ELR (cell line): Measurements from ENCODE around the gene ACOT2.
"Not testable (repeated sequence)": the region's sequence is repeated elsewhere in the genome, so short reads cannot be mapped to it uniquely, and the experiment has no call there.

Experiments
- DNase-seq: peaks from one replicate; pipeline ENCODE4 v3.0.0-alpha.2; 2015; ENCODE audit warnings: low read depth

Gene ACOT2

DNA sequence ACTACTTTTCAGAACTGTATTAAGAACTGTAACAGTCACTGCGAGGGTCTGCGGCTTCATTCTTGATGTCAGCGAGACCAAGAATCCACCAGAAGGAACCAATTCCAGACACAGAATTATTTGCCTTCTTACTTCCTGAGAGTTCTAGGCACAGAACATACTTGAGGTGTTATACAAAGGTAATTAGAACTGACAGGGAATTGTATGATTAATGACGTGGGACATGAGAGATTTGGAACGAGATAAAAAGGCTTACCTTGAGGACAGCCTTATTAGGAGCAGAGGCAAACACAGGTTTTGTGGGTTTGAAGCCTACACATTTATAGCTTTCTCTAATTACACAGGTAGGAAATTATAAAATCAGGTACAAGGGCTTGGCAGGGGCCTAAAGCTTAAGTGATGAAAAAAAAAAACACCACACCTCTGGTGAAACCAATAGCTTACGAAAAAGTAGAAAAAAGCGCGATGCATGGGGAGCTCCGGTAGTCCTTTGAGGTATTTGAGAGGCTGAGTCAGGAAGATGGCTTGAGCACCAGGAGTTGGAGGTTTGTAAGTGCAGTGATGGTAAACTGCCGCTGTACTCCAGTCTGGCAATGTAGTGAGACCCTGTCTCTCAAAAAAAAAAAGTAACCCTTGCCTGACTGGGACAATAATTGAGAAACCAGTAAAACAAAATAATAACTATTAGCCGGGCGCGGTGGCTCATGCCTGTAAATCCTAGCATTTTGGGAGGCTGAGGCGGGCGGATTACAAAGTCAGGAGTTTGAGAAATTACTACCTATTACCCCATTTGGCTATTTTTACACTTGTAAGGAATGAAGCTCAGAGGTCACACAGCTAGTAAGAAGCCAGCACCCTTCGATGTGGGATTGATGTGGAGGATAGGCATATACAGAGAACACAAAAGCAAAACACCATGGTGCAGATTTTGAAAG lies 795 bp upstream of the ACOT2 start:
- DNase-seq: peak; percentile 47

DNA sequence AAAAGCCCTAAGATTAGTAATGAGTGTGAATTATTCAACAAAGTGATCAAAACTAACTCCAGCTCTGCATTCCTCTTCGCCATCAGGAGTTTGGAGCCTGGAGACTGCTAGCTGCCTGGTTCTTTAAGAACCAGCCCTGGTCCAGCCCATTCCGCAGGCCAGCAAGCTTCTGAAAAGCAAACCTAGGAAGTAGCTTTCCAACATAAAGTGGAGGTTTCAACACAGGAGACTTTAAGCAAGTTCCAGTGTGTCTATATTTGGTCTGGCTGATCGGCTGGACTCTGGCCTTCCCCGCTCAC lies 178 bp upstream of the ACOT2 start:
- not testable (repeated sequence) for DNase-seq

DNA sequence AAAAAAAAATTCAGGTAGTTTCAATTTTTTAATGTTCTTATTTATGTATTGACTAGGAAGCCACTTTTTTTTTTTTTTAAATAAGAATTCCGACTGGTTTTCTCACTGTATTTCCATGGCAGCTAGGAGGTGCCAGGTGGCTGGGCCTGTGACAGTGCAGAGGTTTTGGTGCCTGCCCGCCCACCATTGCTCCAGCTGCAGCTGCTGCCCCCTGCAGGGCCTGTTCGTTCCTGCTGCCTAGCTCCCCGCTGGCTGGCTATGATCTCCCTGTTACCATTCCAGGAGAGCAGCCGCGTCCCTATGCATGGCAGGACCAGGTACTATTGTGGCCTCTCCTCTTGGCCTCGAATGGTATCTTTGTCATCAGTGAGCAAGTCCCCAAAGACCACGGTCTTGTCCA lies 1.9 kb downstream of the ACOT2 start:
- peak; percentile 57 for DNase-seq

DNA sequence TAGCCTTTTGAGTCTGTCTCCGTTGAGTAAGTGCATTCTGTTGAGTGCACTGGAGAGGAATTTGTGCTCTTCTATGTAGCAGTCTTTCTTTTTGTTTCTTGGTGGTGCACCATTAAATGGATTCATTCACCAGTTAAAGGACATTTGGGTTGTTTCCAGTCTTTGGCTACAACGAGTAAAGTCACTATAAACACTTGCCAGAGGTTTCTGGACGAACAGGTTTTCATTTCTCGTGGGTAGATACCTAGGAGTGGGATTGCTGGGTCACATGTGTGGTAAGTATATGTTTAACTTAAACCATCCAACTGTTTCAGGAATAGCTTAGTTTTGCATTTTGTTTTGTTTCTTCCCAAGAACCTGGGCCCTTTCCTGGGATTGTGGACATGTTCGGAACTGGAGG lies 4.0 kb downstream of the ACOT2 start:
- DNase-seq: not testable (repeated sequence)

DNA sequence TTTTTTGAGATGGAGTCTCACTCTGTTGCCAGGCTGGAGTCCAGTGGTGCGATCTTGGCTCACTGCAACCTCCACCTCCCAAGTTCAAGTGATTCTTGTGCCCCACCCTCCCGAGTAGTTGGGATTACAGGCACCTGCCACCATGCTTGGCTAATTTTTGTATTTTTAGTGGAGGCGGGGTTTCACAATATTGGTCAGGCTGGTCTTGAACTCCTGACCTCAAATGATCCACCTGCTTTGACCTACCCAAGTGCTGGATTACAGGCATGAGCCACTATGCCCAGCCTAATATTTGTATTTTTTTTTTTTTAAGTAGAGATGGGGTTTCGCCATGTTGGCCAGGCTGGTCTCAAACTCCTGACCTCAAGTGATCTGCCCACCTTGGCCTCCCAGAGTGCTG lies 4.7 kb downstream of the ACOT2 start:
- not testable (repeated sequence) for DNase-seq

DNA sequence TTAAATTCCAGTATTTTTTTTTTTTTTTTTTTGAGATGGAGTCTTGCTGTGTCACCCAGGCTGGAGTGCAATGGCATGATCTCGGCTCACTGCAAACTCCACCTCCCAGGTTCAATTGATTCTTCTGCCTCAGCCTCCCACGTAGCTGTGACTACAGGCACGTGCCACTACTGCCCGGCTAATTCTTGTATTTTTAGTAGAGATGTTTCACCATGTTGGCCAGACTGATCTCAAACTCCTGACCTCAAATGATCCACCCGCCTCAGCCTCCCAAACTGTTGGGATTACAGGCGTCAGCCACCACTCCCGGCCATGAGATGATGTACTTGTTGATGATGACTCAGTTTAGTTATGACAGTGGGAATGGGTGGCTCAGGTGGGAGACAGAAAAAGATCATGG lies 5.2 kb downstream of the ACOT2 start:
- not testable (repeated sequence) for DNase-seq

DNA sequence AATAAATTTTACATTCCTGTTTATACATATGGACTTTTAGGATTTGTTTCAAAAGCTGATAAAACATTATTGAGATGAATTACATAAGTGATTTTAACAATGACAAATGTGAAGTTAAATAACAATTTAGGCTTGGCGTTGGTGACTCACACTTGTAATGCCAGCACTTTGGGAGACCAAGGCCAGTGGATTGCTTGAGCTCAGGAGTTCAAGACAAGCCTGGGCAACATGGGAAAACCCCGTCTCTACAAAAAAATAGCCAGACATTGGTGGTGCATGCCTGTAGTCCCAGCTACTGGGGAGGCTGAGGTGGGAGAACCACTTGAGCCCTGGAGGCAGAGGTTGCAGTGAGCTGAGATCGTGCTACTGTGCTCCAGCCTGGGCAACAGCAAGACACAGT lies 7.4 kb downstream of the ACOT2 start:
- no peak for DNase-seq

DNA sequence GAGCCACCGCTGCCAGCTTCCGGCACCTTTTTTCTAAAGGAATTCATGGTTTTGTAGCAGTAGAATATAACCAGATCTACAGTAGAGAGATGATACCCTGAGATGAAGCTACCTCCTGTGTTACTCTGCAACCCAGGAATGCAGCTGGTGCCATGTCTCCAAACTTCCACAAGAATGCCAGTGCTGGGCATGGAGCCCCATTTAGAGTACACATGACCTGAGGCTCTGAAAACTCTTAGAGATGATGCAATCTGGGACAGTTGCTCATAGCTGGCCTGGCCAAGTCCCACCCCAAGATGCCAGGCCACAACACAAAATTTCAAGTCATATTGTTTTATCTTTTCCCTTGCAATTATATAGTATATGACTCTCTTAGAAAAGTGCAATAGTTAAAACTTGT lies 8.2 kb downstream of the ACOT2 start:
- DNase-seq: not testable (repeated sequence)

DNA sequence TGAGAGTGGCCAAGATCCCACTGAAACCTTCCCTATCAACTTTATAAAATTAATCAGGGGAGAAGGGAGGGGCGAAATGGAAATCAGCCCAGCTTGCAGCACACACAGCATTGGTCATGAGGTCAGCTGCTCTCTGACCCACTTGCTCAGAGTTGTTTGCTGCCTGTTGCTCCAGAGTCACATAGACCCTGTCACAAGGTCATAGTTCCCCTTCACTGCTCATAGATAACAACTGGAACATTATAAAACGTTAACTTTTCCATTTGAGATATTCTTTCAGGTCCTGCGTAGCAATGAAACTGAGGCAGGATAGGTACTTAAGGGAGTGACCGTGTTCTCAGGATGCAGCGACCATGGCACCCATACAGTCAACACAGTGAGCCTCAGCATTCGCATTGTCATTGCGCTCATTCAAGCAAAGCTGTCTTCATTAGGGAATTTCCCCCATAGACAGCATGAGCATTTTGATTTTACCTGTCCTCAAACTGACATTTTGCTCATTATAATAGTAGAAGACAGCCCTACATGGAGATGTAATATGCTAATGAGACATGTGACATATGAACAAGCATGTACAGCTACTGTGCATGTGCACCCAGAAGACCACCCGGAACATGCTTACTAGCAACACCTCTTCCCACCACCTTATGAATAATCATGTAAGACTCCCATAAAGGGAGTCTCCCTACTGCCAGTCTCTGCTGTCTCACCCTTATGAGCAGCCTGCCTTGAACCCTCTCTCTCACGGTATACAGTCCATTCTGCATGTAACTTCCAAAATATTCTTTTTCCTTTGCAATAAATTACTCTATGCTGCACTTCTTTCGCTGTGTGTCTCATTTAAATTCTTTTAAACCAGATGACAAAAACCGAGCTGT lies 13.3 kb downstream of the ACOT2 start:
- DNase-seq: not testable (repeated sequence)

DNA sequence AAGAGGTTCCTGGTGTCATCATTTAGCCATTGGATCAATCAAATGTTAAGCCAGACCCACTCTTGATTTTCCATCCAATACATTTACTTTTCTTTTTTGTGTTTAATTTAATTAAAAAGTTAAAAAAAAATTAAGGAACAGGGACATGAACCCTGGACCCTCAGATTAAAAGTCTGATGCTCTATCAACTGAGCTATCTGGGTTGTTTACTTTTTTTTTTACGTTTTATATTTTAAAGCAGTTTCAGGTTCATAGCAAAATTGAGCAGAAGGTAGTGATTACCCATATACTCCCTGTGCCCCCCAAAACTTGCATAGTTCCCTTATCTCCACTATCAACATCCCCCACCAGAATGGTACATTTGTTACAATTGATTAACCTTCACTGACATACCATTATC lies 19.7 kb downstream of the ACOT2 start:
- no peak for DNase-seq

DNA sequence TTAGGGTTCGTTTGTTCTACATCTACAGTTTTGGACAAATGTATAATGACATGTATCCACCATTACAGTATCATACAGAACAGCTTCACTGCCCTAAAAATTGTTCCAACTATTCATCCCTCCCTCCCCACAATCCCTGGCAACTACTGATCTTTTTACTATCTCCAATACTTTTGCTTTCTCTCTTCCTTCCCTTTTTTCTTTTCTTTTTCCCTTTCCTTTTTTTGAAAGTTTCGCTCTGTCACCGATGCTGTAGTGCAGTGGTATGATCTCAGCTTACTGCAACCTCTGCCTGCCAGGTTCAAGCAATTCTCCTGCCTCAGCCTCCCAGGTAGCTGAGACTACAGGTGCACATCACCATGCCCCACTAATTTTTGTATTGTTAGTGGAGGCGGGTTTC lies 20.1 kb downstream of the ACOT2 start:
- no peak for DNase-seq

DNA sequence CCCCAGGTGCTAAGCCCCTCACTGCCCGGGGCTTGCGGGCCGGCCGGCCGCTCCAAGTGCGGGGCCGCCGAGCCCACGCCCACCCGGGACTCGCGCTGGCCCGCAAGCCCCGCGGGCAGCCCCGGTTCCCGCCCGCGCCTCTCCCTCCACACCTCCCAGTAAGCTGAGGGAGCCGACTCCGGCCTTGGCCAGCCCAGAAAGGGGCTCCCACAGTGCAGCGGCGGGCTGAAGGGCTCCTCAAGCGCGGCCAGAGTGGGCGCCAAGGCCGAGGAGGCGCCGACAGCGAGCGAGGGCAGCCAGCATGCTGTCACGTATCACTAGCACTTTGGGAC lies 21.6 kb downstream of the ACOT2 start:
- DNase-seq: not testable (repeated sequence)

DNA sequence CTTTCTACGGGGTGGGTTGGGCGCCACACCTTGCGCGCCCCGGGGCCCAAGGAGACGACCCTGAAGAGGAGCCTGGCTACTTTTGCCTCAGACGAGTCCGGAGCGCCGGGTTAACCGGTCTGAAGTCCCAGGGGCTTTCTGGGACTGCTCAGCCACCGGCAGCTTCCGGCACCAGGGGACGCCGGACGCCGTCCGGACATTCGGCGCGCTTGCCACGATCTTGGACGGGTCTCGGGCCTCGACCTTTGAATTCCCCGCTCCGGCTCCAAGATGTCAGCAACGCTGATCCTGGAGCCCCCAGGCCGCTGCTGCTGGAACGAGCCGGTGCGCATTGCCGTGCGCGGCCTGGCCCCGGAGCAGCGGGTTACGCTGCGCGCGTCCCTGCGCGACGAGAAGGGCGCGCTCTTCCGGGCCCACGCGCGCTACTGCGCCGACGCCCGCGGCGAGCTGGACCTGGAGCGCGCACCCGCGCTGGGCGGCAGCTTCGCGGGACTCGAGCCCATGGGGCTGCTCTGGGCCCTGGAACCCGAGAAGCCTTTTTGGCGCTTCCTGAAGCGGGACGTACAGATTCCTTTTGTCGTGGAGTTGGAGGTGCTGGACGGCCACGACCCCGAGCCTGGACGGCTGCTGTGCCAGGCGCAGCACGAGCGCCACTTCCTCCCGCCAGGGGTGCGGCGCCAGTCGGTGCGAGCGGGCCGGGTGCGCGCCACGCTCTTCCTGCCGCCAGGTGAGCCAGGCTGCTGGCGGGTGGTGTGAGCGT lies 22.9 kb downstream of the ACOT2 start, which contains the start of gene ACOT4:
Gene ACOT4 (plus strand): TSS at position 184 of the 760 bp plus-strand sequence. CDS start 87 bp downstream, at position 271.
- DNase-seq: no peak

DNA sequence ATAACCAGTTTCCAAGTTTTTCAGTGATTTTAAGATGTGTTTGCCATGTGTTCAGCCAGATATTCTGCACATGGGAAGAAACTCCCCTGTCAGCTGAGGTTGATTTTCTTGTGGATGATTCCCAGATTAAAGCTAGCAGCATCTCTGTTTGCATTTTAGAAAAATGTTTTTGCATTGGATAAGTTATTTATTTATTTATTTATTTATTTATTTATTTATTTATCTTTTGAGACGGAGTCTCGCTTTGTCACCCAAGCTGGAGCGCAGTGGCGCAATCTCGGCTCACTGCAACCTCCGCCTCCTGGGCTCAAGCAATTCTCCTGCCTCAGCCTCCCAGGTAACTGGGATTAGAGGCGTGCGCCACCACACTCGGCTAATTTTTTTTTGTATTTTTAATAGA lies 25.5 kb downstream of the ACOT2 start:
- DNase-seq: no peak

DNA sequence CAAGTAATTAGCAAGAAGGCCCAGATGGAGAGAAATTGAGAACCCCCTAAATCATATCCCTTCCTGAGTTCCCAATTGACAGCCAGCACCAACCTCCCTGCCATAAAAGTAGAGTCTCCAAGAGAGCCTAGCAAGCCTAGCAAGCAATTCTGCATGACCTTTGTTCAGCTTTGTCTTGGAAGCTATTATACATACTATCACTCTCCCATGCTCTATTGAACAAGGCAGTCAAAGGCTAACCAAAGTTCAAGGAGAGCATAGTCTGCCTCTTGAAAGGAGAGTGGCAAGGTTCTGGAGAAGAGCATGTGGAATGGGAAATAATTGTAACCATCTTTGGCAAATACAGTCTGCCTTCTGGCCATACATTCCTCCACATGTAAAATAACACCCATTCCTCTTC lies 30.5 kb downstream of the ACOT2 start:
- DNase-seq: no peak

DNA sequence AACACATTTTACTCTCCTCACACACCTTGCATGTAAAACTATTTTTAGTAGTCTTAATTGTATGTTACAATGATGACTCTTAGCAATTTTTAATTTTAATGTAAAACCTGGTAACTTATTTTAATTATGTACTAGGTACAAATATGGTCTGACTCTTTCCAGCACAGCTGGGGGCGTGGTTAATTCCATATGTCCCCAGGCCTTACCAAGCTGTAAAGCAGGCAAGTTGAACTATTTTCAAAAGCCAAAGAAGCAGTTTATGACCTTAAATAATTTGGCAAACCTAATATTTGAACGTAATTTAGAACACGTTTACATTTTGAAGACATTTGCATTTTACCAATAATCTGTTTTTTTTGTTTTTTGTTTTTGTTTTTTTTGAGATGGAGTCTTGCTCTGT lies 34.0 kb downstream of the ACOT2 start:
- peak; percentile 36 for DNase-seq

DNA sequence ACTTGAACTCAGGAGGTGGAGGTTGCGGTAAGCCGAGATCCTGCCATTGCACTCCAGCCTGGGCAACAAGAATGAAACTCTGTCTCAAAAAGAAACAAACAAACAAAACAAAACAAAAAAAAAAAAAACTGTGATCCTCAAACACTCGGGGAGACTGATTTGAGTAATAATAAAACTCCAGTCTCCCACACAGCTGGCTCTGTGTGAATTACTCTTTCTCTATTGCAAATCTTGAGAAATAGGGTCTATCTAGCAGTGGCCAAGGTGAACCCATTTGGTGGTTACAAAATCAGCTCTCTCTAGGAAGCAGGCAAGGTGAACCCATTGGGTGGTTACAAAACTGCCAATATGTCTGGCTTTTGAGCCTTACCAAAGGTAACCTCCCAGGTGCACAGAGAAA lies 37.3 kb downstream of the ACOT2 start:
- DNase-seq: no peak

DNA sequence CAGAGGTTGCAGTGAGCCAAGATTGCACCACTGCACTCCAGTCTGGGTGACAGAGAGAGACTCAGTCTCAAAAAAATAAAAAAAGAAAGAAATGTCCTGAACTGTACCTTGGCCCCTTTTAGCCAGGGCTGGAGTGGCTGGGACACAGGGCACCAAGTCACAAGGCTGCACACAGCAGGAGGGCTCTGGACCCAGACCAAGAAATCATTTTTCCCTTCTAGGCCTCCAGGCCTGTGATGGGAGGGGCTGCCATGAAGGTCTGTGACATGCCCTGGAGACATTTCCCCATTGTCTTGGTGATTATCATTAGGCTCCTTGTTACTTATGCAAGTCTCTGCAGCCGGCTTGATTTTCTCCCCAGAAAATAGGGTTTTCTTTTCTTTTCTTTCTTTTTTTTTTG lies 38.2 kb downstream of the ACOT2 start:
- DNase-seq: no peak

DNA sequence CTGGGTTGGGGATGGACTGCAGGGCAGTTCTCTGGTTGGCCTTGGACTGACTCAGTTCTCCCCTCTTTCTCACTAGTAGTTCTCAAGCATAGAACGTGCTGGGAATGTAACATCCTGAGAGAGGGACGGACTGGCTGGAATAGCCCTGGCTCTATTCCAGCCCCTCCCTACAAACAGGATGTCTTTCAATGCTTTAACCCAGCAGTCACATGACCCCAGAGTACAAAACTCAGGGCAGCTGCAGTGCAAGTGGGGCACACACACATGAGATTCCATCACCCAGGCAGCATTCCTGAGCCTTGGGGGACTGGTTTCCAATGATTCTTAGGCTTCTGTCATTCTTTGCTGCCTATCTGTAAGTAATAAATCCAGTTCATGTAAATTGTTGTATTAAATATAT lies 41.7 kb downstream of the ACOT2 start:
- peak; percentile 46 for DNase-seq

DNA sequence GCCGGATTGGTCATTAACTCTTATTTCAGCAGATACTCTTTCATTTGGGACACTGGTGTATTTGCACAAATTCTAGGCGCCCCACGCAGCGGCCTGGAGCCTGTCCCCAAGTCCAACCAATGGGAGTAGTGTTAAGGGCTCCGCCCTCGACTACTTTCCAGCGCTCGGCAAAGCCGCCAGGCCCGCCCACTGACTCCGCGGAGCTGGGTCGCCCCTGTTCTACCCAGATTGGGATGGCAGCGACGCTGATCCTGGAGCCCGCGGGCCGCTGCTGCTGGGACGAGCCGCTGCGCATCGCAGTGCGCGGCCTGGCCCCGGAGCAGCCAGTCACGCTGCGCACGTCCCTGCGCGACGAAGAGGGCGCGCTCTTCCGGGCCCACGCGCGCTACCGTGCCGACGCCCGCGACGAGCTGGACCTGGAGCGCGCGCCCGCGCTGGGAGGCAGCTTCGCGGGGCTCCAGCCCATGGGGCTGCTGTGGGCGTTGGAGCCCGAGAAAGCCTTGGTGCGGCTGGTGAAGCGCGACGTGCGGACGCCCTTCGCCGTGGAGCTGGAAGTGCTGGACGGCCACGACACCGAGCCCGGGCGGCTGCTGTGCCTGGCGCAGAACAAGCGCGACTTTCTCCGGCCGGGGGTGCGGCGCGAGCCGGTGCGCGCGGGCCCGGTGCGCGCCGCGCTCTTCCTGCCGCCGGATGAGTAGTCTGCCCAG lies 43.5 kb downstream of the ACOT2 start, which contains the start of gene ACOT6:
Gene ACOT6 (plus strand): TSS at position 179 of the 707 bp plus-strand sequence. CDS start 55 bp downstream, at position 234.
- peak; percentile 78 for DNase-seq

DNA sequence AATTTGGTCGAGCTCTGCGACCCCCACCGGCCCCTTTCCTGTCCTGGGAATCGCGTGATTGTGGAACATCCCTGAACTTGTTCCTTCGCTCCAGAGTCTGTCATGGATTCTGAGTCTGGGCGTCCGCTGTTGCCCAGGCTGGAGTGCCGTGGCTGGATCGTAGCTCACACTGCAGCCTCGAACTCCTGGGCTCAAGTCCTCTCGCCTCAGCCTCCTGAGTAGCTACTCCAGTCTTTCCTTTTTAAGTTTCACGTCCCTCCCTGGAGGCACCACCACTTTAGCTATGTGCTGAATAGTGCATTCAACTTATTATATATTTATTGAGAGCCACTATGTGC lies 44.0 kb downstream of the ACOT2 start:
- no peak for DNase-seq
